AG09309 (cell line): ENCODE measurements around the gene TTLL11.

Experiments used
- DNase-seq: peaks from one replicate; pipeline ENCODE4 v3.0.0-alpha.2; 2010; ENCODE audit warnings: low read depth
- H3K4me3 ChIP-seq: 2 replicates; pipeline ENCODE4 v1.5.1; 2011; ENCODE audit warnings: mild to moderate bottlenecking, low read depth, low read length, moderate library complexity; ENCODE audit not compliant: control insufficient read depth
- TF ChIP-seq, protein P1 (sequence below): IDR thresholded peaks from 2 replicates; pipeline ENCODE4 v1.5.1; 2011; ENCODE audit warnings: mild to moderate bottlenecking, low read depth, low read length, inconsistent platforms; ENCODE audit not compliant: insufficient read depth, control insufficient read depth; ENCODE audit errors: missing control alignments

Gene TTLL11

DNA sequence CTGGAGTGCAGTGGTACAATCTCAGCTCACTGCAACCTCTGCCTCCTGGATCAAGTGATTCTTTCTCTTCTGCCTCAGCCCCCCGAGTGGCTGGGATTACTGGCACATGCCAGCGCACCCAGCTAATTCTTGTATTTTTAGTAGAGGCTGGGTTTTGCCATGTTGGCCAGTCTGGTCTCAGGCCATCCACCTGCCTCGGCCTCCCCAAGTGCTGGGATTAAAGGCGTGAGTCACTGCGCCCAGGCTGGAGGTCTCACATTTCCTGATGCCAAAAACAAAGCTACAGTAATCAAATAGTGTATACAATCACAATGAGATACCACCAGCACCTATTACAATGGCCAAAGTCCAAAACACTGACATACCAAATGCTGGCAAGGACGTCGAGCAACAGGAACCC lies 51.1 kb downstream of the TTLL11 start:
- no peak for DNase-seq
- H3K4me3 ChIP-seq: no peak overlapping the region
- TF ChIP-seq, protein P1, sequence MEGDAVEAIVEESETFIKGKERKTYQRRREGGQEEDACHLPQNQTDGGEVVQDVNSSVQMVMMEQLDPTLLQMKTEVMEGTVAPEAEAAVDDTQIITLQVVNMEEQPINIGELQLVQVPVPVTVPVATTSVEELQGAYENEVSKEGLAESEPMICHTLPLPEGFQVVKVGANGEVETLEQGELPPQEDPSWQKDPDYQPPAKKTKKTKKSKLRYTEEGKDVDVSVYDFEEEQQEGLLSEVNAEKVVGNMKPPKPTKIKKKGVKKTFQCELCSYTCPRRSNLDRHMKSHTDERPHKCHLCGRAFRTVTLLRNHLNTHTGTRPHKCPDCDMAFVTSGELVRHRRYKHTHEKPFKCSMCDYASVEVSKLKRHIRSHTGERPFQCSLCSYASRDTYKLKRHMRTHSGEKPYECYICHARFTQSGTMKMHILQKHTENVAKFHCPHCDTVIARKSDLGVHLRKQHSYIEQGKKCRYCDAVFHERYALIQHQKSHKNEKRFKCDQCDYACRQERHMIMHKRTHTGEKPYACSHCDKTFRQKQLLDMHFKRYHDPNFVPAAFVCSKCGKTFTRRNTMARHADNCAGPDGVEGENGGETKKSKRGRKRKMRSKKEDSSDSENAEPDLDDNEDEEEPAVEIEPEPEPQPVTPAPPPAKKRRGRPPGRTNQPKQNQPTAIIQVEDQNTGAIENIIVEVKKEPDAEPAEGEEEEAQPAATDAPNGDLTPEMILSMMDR: no peak

DNA sequence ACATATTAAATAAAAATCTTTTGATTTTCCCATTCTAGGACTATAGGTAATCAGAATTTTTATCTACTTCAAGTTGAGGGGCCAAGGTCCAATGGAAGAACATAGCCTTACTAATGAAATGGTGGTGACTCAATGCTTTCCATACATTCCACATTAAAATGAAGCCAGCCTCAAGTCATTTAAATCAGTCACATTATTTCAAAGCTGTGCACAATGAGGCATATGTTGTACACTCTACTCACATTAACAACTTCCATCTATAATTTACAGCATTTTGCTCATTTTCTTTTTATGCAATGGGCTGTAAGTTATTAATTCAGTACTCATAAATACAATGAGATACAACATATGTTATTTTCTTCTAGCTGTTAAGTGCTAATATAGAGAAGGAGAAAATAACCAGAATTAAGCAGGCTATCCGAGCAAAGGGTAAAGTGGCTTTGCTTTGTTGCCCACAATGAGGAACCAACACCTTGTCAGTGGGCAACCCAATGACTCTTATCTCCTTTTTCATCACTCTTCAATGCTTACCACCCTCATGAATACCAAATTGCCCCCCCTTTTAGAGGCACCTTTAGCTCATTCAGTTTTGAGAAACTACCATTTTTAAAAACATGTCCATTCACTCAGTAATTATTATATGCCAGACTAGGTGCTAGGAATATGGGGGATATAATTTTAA lies 52.4 kb downstream of the TTLL11 start:
- TF ChIP-seq, protein P1: no peak
- no peak for DNase-seq
- H3K4me3 ChIP-seq: no peak overlapping the region

DNA sequence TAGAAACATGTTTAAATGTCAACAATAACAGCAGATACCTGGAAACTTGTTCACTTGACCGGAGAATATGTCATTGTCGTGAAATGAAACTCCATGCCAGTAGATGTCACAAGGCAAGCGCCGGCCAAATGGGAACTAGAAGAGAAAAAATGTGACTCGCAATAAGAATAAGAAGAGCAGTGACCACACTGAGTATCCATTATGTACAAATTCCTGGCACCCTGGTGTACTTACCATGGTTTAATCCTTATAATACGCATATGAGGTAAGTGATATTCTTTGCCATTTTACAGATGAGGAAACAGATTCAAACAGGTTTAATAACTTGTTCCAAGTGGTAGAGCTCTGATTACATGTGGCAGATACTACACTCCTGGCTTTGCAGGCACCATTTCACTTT lies 53.9 kb downstream of the TTLL11 start:
- TF ChIP-seq, protein P1: no peak
- no peak overlapping the region for H3K4me3 ChIP-seq
- no peak for DNase-seq

DNA sequence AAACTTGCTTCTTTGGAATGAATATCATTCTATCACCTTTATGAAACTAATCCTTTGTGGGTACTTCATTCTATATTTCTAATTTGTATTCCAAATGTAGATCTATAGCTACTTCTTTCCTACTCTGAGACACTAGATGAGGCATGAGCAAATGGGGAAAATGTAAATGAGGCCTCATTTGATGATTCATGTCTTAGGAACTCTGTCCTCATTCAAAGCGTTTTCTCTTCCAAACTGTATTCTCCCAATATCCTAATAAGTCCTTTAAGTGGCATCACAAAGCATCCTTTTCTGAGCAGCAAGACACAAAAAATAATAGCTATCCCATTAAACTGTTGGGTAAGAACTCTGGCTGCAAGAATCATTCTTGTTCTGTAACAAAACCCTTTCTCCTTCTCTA lies 56.1 kb downstream of the TTLL11 start:
- no peak for DNase-seq
- TF ChIP-seq, protein P1: no peak
- H3K4me3 ChIP-seq: no peak overlapping the region

DNA sequence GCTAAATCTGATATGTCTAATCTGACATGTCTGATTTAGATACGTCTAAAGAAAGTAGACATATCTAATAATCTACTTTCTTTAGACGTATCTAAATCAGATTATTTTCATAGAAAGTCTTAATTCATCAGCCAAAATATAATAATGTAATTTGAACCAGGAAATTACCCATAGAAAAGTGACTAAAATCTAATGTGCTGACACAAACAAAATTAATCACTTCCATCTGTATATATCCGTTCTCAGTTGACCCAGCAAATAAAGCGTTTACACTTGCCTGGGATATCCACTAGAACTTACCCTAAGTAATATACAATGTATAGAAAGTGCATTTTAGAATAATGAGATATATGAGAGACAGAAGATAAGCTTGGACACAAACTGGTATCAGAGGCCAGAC lies 56.7 kb downstream of the TTLL11 start:
- DNase-seq: no peak

DNA sequence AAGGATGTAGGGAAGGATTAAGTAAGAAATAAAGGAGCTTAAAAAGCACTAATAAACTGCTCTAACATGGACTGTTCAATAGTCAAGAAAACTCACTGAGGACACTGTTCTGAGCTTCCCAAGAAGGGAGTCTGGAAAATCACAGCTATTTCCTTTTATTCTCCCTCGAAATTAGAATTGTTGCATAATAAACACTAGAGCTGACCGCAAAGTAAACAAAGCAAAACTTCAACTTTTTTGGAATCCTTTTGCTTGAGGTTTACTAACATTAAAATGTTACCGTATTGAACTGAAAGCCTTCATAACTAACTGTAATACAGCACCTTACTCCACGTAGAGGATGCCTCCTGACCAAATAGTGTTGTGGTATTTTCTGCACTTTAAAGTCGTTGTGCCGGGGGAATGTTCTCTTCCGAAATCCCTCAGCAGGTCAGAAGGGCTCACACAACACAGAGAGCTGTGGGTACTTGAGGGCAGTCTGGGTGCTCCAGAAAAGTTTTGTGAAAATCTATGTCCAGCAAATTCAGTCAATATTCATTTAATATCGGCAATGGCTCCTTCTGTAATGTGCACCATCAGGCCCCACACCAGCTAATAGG lies 59.2 kb downstream of the TTLL11 start:
- TF ChIP-seq, protein P1: no peak
- no peak for DNase-seq
- H3K4me3 ChIP-seq: no peak overlapping the region

More for the DNA sequence above, 56.7 kb downstream of the TTLL11 start:
- no peak overlapping the region for H3K4me3 ChIP-seq
- TF ChIP-seq, protein P1: no peak
